ENCODE results near the gene KCNK10. TPM values are rescaled to one million over a fixed set of nuclear protein-coding genes. Genes with fewer than 3 reads are reported as not detected.

The KCNK10 gene
- total and polyA plus RNA-seq, 9 donors = 0.05 TPM; not detected in 8

- WGBS, 3 donors = 83 to 89% (median 84%) methylated on average over 8 of the region's 8 CpGs
- TF ChIP-seq CTCF (IDR thresholded peaks at IDR 0.05) (no peak), EP300 (IDR thresholded peaks at IDR 0.05) (no peak), POLR2A (IDR thresholded peaks at IDR 0.05) (no peak)
- Histone ChIP-seq H3K4me3 (no peak overlapping the region), H3K27ac (no peak overlapping the region), H3K36me3 (no peaks in the 10 kb centered on the region), H3K9me3 (no peaks in the 10 kb centered on the region), H3K4me1 (ENCODE audit: insufficient read depth) (no peaks in the 10 kb centered on the region), H3K27me3 (no peaks in the 10 kb centered on the region)
- no peak for DNase-seq
- intact Hi-C loops (cut with DNase I) = no loop called here
Measured at GRCh38 chr14:88184956-88185355, 138.1 kb downstream of the KCNK10 start.

DNA sequence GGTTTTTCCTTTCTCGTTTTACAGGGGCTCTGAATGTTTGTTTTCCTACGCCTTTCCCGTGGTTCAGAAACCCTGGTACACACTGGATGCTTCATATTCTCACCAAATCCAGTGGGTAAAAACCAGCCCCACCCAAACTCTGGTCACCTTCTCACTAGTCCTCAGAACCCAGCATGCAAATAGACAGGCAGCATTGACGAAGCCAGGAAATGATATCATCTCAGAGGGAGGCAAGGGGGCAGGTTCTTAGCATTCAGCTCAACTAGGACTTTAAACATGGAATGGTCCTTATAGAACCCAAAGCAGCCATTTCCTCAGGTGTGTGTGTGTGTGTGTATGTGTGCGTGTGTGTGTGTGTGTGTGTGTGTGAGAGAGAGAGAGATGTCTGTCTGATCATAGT is 142.0 kb downstream of the KCNK10 start:
- H3K36me3 ChIP-seq = no peaks in the 10 kb centered on the region
- TF ChIP-seq CTCF (IDR thresholded peaks at IDR 0.05) (no peak), EP300 (IDR thresholded peaks at IDR 0.05) (no peak), POLR2A (IDR thresholded peaks at IDR 0.05) (no peak)
- no peak for DNase-seq
- H3K4me1 ChIP-seq (ENCODE audit: insufficient read depth) = no peaks in the 10 kb centered on the region
- H3K27ac ChIP-seq = no peak overlapping the region
- intact Hi-C loops (cut with DNase I) = no loop called here
- H3K27me3 ChIP-seq = no peaks in the 10 kb centered on the region
- H3K9me3 ChIP-seq = no peaks in the 10 kb centered on the region
- H3K4me3 ChIP-seq = no peak overlapping the region
- 50 to 55% (median 53%) methylated on average over 5 of the region's 5 CpGs for WGBS, 3 donors

GRCh38 chr14:88179716-88180115 is 143.4 kb downstream of the KCNK10 start:
- Histone ChIP-seq H3K4me3 (no peak overlapping the region), H3K4me1 (ENCODE audit: insufficient read depth) (no peaks in the 10 kb centered on the region), H3K27ac (no peak overlapping the region), H3K9me3 (no peaks in the 10 kb centered on the region), H3K36me3 (no peaks in the 10 kb centered on the region), H3K27me3 (no peaks in the 10 kb centered on the region)
- 86 to 89% (median 86%) methylated on average over 6 of the region's 6 CpGs for WGBS, 3 donors
- no peak for TF ChIP-seq EP300 (IDR thresholded peaks at IDR 0.05)
- TF ChIP-seq POLR2A (IDR thresholded peaks at IDR 0.05) = no peak
- no peak for TF ChIP-seq CTCF (IDR thresholded peaks at IDR 0.05)
- intact Hi-C loops (cut with DNase I) = no loop called here
- DNase-seq = no peak

DNA sequence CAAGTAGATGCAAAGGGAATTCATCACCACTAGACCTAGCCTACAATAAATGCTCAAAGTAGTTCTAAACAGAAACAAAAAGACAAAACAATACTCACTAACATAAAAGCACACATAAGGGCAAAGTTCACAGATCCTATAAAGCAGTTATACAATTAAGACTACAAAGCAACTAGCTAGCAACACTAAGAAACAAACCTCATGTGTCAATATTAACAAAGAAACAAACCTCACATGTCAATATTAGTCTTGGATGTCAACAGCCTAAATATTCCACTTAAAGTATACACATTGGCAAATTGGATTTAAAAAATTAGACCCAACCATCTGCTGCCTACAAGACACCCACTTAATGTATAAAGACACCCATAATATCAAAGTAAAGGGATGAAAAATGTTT is 152.7 kb downstream of the KCNK10 start:
- TF ChIP-seq EP300 (IDR thresholded peaks at IDR 0.05) (no peak), CTCF (IDR thresholded peaks at IDR 0.05) (no peak), POLR2A (IDR thresholded peaks at IDR 0.05) (no peak)
- no peaks in the 10 kb centered on the region for H3K9me3 ChIP-seq

More for the DNA sequence above, 152.7 kb downstream of the KCNK10 start:
- peaks cover 2% of the 10 kb centered on the region for H3K27me3 ChIP-seq
- no peaks in the 10 kb centered on the region for H3K36me3 ChIP-seq
- no peaks in the 10 kb centered on the region for H3K4me1 ChIP-seq (ENCODE audit: insufficient read depth)
- DNase-seq = no peak
- H3K4me3 ChIP-seq = no peak overlapping the region
- no peak overlapping the region for H3K27ac ChIP-seq
- intact Hi-C loops (cut with DNase I) = no loop called here

All from ovary (tissue), 9 donors.